Limb (tissue), 2 donors: Measurements from ENCODE around the gene TAGLN3.

Source experiments
- DNase-seq, 2 donors: peaks; one replicate each; pipeline ENCODE4 v3.0.0-alpha.2; 2016; ENCODE audit errors: extremely low spot score in 2 of 2

TAGLN3 gene

DNA sequence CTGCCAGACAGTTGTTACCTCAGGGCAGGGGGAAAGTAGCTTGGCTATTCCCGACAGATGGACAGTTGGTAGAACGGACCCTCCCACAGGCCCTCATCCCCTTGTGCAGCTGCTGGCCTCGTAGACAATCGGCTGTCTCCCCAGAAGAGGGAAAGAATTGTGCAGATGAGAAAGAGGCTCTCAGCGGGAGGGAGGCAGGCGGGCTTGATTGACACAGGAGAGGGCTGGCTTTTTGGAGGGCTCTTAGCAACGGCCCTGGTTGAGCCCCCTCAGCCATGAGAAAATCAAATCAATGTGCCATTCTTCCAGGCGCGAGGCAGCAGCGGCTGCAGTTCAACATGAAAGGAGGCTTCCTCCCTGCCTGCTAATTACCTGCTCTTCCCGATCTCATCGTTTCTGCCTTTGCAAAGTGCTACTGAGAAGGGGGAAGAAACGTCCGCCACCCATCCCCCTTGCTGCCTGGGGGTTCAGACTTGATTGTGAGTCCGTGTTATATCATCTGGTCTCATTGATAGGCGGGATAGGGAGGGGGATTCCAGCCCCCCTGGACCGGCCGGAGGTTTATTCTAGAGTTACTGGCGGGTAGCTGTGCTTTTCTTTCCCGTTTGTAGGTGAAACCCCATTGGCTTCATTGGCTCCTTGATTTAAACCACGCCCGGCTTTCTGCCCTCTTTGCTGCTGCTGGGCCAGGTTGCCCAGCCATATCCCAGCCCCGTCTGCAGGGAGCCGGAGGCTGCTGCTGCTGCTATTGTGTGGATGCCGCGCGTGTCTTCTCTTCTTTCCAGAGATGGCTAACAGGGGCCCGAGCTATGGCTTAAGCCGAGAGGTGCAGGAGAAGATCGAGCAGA lies at the start of gene TAGLN3:
TAGLN3 (plus strand) TSS at position 287 of the 848 bp plus-strand sequence; CDS start at position 788, 501 bp downstream.
- DNase-seq, result peak; percentile 27 to 75

- DNase-seq, result no peak
Observed at GRCh38 chr3:111949712-111950111, 49.0 kb upstream of the TAGLN3 start.

DNA sequence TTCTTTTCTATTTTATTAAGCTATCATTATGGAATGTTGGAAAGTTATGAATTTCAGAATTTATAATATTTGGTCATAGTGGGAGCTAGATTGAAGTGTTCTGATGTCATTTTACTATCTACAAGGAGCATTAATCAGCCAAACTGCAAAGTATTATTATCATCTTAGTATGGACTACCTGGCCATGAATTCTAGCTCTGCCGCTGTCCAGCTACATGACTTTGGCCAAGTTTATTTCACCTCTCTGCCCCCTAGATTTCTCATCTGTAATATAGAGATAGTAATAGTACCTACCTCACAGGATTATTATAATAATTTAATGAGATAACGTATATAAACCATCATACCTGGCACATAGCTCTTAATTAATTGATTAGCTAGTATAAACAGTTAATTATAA lies 47.7 kb upstream of the TAGLN3 start:
- DNase-seq, result no peak

- no peak for DNase-seq
Observed at GRCh38 chr3:111952086-111952485, 46.6 kb upstream of the TAGLN3 start.

DNA sequence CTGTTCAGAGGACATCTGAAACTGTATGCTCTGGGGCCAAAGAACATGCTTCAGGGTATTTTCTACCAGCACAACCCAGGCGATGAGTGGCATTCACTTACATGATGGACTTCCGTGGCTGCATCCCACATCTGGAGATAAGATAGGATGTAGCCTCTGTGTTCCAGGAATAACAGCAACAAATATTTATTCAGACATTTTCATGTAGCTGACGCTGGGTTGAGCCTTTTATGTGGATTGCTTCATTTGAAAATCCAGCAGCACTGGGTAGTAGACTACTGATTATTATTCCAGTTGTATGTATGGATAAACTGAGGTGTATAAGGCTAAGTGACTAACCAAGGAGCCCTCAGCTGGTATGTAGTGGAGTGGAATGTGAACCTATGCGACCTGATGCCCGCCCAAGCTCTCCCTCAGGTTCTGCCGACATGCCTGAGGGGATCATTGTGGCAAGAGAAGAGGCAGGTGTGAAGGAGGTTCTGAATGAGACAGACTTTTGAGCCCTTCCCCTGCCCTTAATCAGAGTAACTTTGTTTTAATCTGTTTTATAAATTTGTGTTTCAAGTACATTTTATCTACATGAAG lies 45.8 kb upstream of the TAGLN3 start:
- DNase-seq, result no peak

DNA sequence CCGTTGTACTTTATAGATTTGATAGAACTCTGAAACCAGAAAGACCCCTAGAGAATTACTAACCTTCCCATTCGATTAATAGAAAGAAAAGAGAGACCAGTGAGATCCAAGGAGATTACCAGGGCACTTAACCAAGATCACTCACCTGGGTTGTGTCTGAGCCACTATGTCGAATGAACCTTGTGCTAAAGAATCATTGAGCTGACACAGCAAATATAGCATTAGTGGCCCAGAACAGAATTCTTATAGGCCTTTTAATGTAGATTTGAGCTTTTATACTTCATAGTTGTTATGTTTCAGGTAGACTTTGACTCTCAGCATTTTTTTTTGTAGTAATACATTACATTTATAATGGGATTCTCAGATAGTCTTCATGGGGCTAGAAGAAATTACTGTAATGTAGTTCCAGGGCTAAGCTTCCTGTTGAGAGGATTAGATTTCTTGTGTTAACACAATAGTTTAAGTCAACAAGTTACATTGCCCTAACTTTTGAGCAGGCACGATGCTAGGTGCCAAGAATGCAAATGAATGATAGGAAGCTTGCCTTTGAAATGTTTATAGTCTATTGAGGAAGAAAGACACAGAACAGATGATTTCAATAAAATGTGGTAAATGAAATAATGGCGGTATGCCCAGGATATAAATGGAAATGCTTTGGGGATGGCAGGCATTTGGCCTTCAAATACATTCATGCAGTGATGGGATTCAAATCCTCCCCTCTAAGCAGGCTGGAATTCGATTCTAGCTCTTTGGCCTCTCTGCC lies 44.3 kb upstream of the TAGLN3 start:
- DNase-seq, result no peak

DNA sequence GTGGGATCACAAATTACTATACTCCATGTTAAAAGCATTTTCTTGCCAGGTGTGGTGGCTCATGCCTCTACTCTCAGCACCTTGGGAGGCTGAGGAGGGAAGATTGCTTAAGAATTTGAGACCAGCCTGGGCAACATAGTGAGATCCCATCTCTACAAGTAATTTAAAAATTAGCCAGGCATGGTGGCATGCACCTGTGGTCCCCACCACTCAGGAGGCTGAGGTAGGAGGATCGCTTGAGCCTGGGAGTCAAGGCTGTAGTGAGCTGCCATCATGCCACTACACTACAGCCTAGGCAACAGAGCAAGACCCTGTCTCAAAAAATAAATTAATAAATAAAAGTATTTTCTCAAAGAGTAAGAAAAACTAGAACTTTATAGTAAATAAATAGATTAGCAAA lies 42.8 kb upstream of the TAGLN3 start:
- no peak for DNase-seq

- no peak for DNase-seq
Observed at GRCh38 chr3:111956449-111956848, 42.3 kb upstream of the TAGLN3 start.

DNA sequence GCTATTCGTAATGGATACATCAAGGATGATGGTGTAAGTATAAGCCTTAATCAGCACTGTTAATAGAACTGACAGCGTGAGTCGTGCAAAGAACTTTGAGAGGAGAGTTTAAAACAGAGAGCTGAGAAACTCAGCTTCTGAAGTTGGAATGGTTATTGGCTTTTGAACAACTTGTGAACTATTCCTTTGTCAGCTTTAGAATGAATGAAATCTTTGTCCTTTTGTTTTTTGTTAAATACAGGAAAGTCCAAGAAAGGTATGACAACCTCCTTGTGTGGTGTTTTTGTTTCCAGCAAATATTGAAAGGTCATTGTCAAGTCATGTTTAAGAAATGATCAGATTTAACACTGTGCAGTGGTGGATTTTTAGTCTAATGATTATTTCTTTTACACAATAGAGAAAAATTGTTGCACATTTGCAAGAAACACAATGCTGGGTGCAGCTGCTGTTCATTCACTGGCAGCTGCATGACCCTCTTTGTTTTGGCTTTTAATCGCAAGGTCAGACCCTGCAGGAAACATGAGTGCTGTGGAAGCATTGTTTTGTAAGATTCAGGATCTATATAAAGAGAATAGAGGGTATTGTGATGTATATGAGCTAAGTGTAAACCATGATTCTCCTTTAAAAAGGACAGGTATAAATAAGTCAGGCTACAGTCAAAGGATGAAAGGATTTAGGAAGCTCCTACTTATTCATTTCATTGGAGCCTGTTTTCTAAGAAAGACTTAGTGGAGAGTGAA lies 41.6 kb upstream of the TAGLN3 start:
- DNase-seq, result peak in 1 of 2 donors; percentile 22

DNA sequence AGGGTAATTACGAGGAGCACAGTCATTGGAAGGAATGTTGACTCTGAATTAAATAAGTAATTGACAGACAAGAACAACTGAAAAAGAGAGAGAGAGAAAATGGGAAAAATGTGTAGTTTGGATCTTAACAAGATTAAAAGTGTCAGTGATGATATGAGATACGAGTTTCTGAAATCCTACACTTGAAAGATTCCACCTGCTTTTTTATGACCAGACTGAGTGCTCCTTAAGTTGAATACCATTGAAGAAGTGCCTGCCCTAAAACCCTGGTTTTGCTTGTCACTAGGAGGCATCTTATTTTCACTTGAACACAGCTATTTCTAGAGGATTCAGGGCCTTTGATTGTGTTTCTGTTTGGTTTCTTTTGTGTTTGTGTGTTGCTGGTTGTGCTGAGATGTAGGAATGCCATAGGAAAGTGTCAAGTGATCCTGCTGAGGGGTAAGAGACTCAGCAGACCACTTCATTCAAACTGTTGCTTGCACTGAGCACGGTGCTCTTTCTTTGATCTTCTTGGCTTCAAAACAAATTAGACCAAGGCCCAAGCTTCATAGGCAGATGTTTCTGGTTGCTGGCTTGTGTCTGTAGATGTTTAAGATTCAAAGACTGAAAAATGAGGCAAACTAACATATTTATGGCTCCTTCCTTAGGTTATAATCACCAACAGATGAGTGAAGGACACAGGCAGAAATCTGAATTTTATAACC lies 37.1 kb upstream of the TAGLN3 start:
- peak in 1 of 2 donors; percentile 32 for DNase-seq

GRCh38 chr3:111963424-111963823 lies 35.3 kb upstream of the TAGLN3 start:
- DNase-seq, result no peak

GRCh38 chr3:111965484-111965883 lies 33.2 kb upstream of the TAGLN3 start:
- DNase-seq, result no peak

DNA sequence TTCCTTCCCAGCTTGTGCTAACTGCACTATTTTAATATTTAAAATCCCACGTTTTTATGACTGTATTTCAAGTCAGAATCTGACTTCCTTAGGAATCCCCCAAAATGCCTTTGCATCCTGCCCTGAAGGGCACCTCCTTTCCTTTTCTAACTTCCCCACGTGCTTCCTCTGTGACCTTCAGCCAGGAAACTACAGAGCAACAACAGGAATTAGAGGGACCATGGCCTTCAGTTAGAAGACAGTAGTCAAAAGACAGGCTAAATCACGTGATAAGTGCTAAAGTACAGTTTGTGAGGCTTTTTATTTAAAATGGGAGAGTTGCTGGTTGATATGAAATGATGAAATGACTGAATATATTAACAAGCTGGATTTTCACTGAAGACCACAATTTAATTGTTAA lies 31.7 kb upstream of the TAGLN3 start:
- no peak for DNase-seq

GRCh38 chr3:111967651-111968274 lies 31.0 kb upstream of the TAGLN3 start:
- peak; percentile 88 to 90 for DNase-seq

DNA sequence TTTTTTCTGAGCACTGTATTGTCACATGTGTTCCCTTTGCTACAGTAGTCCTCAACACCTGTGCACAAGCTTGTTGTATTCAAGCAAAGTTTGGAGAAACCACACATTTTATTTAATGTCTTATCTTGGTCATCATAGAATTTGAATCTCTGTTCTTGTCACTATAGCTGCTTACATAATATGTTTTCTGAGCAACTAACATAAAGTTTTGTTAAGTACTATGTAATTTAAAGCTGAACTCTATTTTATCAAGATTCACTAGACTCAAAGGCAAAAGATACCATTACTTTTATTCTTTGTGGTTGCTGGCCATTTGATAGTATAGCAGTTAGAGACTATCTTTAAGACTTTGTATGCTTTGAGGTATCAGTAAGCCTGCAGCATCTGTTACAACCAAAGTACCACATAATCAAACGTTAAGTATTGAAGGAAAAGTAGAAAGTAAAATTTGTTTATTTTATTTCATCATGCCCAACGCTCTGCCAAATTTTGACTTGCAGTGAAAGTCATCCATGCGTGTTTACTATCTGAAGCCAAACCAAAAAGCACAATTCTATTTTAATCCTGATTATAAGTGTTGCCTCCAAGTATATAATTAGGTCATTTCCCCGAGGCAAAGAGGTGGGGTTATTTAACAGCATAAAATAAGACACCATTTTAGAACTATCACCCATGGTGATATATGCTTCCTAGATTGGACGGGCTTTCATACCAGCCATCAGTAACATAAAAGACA lies 30.2 kb upstream of the TAGLN3 start:
- DNase-seq, result no peak

GRCh38 chr3:111970376-111970775 lies 28.3 kb upstream of the TAGLN3 start:
- no peak for DNase-seq

DNA sequence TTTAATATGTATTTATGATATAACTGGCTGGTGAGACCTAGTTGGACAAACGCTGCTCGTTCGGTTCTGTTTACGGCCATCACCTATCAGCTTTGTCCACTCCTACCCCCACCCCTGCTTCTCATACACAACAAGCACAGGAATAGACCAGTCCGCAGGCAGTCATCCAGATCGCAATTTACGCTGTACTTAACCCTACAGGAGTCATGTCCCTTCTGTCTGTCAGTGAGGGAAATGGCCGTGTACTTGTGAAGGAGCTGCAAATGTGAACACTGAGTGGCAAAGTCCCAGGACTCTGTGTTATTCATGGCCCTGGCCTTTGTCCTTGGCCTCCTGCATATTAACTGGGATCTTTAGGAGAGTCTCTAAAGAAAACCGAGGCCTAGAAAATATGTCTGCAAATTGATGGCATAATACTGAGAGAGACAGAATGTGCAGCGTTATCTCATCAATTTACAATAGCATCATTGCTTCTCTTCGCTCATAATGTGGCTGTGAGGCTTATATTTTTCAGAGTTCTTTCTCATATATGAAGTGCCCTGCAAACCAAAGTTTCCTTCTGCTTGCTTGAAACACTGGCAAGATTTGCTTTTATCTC lies 27.1 kb upstream of the TAGLN3 start:
- no peak for DNase-seq

DNA sequence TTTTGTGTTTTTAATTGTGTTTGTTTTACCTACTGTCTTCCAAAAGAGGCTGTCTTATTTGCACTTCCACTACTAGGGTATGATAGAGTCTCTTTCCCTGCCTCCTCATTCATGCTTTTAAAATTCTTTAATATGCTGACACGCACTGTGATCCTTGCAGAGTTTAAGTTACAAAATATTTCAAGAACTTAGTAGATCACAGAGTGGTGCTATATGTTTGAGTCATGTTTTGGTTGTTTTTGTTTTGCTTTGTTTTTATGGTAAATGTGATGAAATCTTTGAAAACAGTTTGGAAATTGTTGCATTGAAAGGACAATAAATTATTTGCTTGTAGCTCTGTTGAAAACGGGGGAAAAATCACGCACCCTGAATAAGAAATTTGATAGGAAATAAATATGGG lies 25.8 kb upstream of the TAGLN3 start:
- DNase-seq, result no peak

GRCh38 chr3:111975131-111975530 lies 23.6 kb upstream of the TAGLN3 start:
- no peak for DNase-seq
